GM10248 (cell line): ENCODE measurements around the gene SPATA31C2.

Experiments used
- CTCF ChIA-PET: fragments of 300-600 bp; sonication (Branson Sonifier 250); formaldehyde crosslinking; extraction: SDS; loops from one replicate; lab custom pipeline; 2021; ENCODE audit warnings: antibody characterized with exemption; lab: Yijun Ruan, JAX
- POLR2A ChIA-PET: fragments of 350-650 bp; sonication (Branson Sonifier 250); formaldehyde crosslinking; extraction: SDS; loops from one replicate; lab custom pipeline; 2020; ENCODE audit warnings: antibody characterized with exemption; lab: Yijun Ruan, JAX
- DNase-seq: peaks from one replicate; pipeline ENCODE4 v3.0.0; 2012; ENCODE audit errors: extremely low spot score
- TF ChIP-seq, protein P1 (sequence below): IDR thresholded peaks from 2 replicates; pipeline ENCODE4 v1.5.1; 2012; ENCODE audit warnings: mild to moderate bottlenecking, low read depth; ENCODE audit errors: extremely low read depth, missing control alignments, control extremely low read depth

The SPATA31C2 gene

GRCh38 chr9:88084357-88085183 lies 53.7 kb downstream of the SPATA31C2 start:
- DNase-seq = no peak
- ChIA-PET POLR2A (no interaction called here), CTCF (interaction anchor here (1.3 kb wide), 1 partner anchor 10 kb away, joined by 3 read pairs; no protein-coding TSS in a partner anchor)
- TF ChIP-seq, protein P1, sequence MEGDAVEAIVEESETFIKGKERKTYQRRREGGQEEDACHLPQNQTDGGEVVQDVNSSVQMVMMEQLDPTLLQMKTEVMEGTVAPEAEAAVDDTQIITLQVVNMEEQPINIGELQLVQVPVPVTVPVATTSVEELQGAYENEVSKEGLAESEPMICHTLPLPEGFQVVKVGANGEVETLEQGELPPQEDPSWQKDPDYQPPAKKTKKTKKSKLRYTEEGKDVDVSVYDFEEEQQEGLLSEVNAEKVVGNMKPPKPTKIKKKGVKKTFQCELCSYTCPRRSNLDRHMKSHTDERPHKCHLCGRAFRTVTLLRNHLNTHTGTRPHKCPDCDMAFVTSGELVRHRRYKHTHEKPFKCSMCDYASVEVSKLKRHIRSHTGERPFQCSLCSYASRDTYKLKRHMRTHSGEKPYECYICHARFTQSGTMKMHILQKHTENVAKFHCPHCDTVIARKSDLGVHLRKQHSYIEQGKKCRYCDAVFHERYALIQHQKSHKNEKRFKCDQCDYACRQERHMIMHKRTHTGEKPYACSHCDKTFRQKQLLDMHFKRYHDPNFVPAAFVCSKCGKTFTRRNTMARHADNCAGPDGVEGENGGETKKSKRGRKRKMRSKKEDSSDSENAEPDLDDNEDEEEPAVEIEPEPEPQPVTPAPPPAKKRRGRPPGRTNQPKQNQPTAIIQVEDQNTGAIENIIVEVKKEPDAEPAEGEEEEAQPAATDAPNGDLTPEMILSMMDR = no peak
